H9 (cell line): ENCODE results near the gene MMD2. TPM values are rescaled to one million over a fixed set of nuclear protein-coding genes. Genes with fewer than 3 reads are reported as not detected.

ENCODE experiments used
- DNase-seq: peaks from one replicate; pipeline ENCODE4 v3.0.0-alpha.2; 2017
- H2AFZ ChIP-seq: one replicate; pipeline ENCODE4 v1.6.1; 2013; ENCODE audit warnings: mild to moderate bottlenecking, low read length, control low read depth, moderate library complexity
- H2AK5ac ChIP-seq: 2 replicates; pipeline ENCODE4 v1.6.1; 2013; ENCODE audit warnings: low read length, control low read depth, mixed read lengths; ENCODE audit not compliant: insufficient read length
- H2BK120ac ChIP-seq: one replicate; pipeline ENCODE4 v1.6.1; 2013; ENCODE audit warnings: low read depth, mild to moderate bottlenecking, low read length, control low read depth, inconsistent platforms; ENCODE audit not compliant: poor library complexity, severe bottlenecking
- H2BK12ac ChIP-seq: 2 replicates; pipeline ENCODE4 v1.6.1; 2013; ENCODE audit warnings: low read length, control low read depth, mixed read lengths, low read depth; ENCODE audit not compliant: insufficient read length
- H2BK15ac ChIP-seq: 2 replicates; pipeline ENCODE4 v1.6.1; 2013; ENCODE audit warnings: low read depth, low read length, control low read depth
- H2BK20ac ChIP-seq: one replicate; pipeline ENCODE4 v1.6.1; 2013; ENCODE audit warnings: low read depth, mild to moderate bottlenecking, low read length, control low read depth, inconsistent platforms; ENCODE audit not compliant: poor library complexity, severe bottlenecking
- H2BK5ac ChIP-seq: 2 replicates; pipeline ENCODE4 v1.6.1; 2013; ENCODE audit warnings: low read length, control low read depth, mixed read lengths; ENCODE audit not compliant: insufficient read length
- H3K14ac ChIP-seq: 2 replicates; pipeline ENCODE4 v1.6.1; 2013; ENCODE audit warnings: low read length, control low read depth; ENCODE audit not compliant: insufficient read depth
- H3K18ac ChIP-seq: 2 replicates; pipeline ENCODE4 v1.6.1; 2013; ENCODE audit warnings: low read depth, mild to moderate bottlenecking, mixed read lengths, low read length, control low read depth; ENCODE audit not compliant: insufficient read length
- H3K23ac ChIP-seq: 2 replicates; pipeline ENCODE4 v1.6.1; 2013; ENCODE audit warnings: low read length, control low read depth, mixed read lengths, low read depth; ENCODE audit not compliant: insufficient read length
- H3K23me2 ChIP-seq: 2 replicates; pipeline ENCODE4 v1.6.1; 2013; ENCODE audit warnings: low read depth, mild to moderate bottlenecking, mixed read lengths, low read length, control low read depth; ENCODE audit not compliant: insufficient read length, poor library complexity, severe bottlenecking
- H3K27ac ChIP-seq: 2 replicates; pipeline ENCODE4 v1.5.1; 2013; ENCODE audit warnings: low read length, control low read depth, mixed read lengths, low read depth; ENCODE audit not compliant: insufficient read length
- H3K27me3 ChIP-seq: 2 replicates; pipeline ENCODE4 v1.6.1; 2013; ENCODE audit warnings: low read length, control low read depth, inconsistent platforms; ENCODE audit not compliant: insufficient read depth
- H3K4ac ChIP-seq: 2 replicates; pipeline ENCODE4 v1.6.1; 2013; ENCODE audit warnings: low read depth, mild to moderate bottlenecking, control low read depth, inconsistent platforms, low read length, moderate library complexity
- H3K4me1 ChIP-seq: 2 replicates; pipeline ENCODE4 v1.6.1; 2013; ENCODE audit warnings: low read length, control low read depth, inconsistent platforms; ENCODE audit not compliant: insufficient read depth
- H3K4me2 ChIP-seq: 2 replicates; pipeline ENCODE4 v1.6.1; 2013; ENCODE audit warnings: low read length, control low read depth, mixed read lengths; ENCODE audit not compliant: insufficient read length, insufficient read depth
- H3K56ac ChIP-seq: 2 replicates; pipeline ENCODE4 v1.6.1; 2013; ENCODE audit warnings: low read depth, mild to moderate bottlenecking, mixed read lengths, low read length, control low read depth; ENCODE audit not compliant: insufficient read length
- H3K79me1 ChIP-seq: 2 replicates; pipeline ENCODE4 v1.6.1; 2013; ENCODE audit warnings: low read depth, mild to moderate bottlenecking, moderate library complexity, low read length, control low read depth, inconsistent platforms; ENCODE audit not compliant: insufficient read depth, poor library complexity, severe bottlenecking
- H3K79me2 ChIP-seq: 2 replicates; pipeline ENCODE4 v1.6.1; 2013; ENCODE audit warnings: low read length, control low read depth, inconsistent platforms; ENCODE audit not compliant: insufficient read depth
- H3K9ac ChIP-seq: 2 replicates; pipeline ENCODE4 v1.6.1; 2013; ENCODE audit warnings: low read length, control low read depth, mixed read lengths; ENCODE audit not compliant: insufficient read length; ENCODE audit errors: extremely low read depth
- H3K9me3 ChIP-seq: one replicate; pipeline ENCODE4 v1.6.1; 2013; ENCODE audit warnings: low read depth, low read length, inconsistent platforms; ENCODE audit not compliant: control insufficient read depth
- H3T11ph ChIP-seq: one replicate; pipeline ENCODE4 v1.6.1; 2013; ENCODE audit warnings: mild to moderate bottlenecking, low read length, control low read depth, inconsistent platforms
- H4K20me1 ChIP-seq: one replicate; pipeline ENCODE4 v1.6.1; 2013; ENCODE audit not compliant: control insufficient read depth, insufficient read length, insufficient read depth
- H4K5ac ChIP-seq: 2 replicates; pipeline ENCODE4 v1.6.1; 2013; ENCODE audit warnings: low read depth, mild to moderate bottlenecking, mixed read lengths, low read length, control low read depth; ENCODE audit not compliant: insufficient read length
- H4K8ac ChIP-seq: replicated peaks from 2 replicates; pipeline ENCODE4 v1.6.1; 2013; ENCODE audit warnings: low read length, control low read depth, mixed read lengths, low read depth; ENCODE audit not compliant: insufficient read length
- H4K91ac ChIP-seq: 2 replicates; pipeline ENCODE4 v1.6.1; 2013; ENCODE audit warnings: low read depth, mild to moderate bottlenecking, moderate library complexity, mixed read lengths, low read length, control low read depth; ENCODE audit not compliant: insufficient read length
- H3K27ac Mint-ChIP-seq, 3 experiments: 2 replicates in 2 of 3; 3 replicates in 1 of 3; pipeline ENCODE4 v1.8.0; 2020 to 2021; ENCODE audit warnings: mixed read lengths in 3 of 3, mild to moderate bottlenecking in 1 of 3, moderate library complexity in 1 of 3
- H3K27me3 Mint-ChIP-seq: 2 replicates; pipeline ENCODE4 v1.8.0; 2021; ENCODE audit warnings: low read depth, mild to moderate bottlenecking, moderate library complexity, mixed read lengths
- H3K36me3 Mint-ChIP-seq, 3 experiments: 2 replicates in 2 of 3; 3 replicates in 1 of 3; pipeline ENCODE4 v1.8.0; 2020 to 2021; ENCODE audit warnings: low read depth in 3 of 3, mixed read lengths in 3 of 3; ENCODE audit not compliant: insufficient read depth in 1 of 3
- H3K4me1 Mint-ChIP-seq, 2 experiments: 2 replicates each; pipeline ENCODE4 v1.8.0; 2020; ENCODE audit warnings: mixed read lengths in 2 of 2
- H3K4me3 Mint-ChIP-seq, 2 experiments: 2 replicates in 1 of 2; 3 replicates in 1 of 2; pipeline ENCODE4 v1.8.0; 2020 to 2021; ENCODE audit warnings: mild to moderate bottlenecking in 2 of 2, mixed read lengths in 2 of 2, moderate library complexity in 1 of 2
- H3K9me3 Mint-ChIP-seq, 2 experiments: 2 replicates in 1 of 2; 3 replicates in 1 of 2; pipeline ENCODE4 v1.8.0; 2020; ENCODE audit warnings: mild to moderate bottlenecking in 2 of 2, mixed read lengths in 2 of 2, moderate library complexity in 1 of 2
- CTCF ChIP-seq: fragments of 200-600 bp; sonication (generic); conservative IDR thresholded peaks from 3 replicates; pipeline ENCODE4 v1.8.0; 2021; ENCODE audit warnings: antibody characterized with exemption, mild to moderate bottlenecking
- WGBS: extraction: QIAGEN DNeasy Blood & Tissue Kit; methylation state at CpG from one replicate; pipeline ENCODE4 v1.1.7; 2013; ENCODE audit warnings: missing lambda C conversion rate, low lambda C conversion rate, mixed read lengths; ENCODE audit not compliant: insufficient read length; ENCODE audit errors: extremely low coverage; 5-methylcytosine and 5-hydroxymethylcytosine counted together
- total RNA-seq: library from RNA; stranded (reverse); gene quantifications from 2 replicates; pipeline ENCODE4 v1.2.1, GENCODE V29; 2021

Gene MMD2
- total RNA-seq, 1 experiment from 2014 or later, result 0.20 TPM

GRCh38 chr7:4889682-4890081 lies 69.3 kb downstream of the MMD2 start:
- Histone ChIP-seq H3T11ph (no peak overlapping the region), H3K4ac (no peak overlapping the region), H4K91ac (no peak overlapping the region), H3K79me2 (no peaks in the 10 kb centered on the region), H3K56ac (no peak overlapping the region), H2AK5ac (no peak overlapping the region), H3K27me3 (no peaks in the 10 kb centered on the region), H3K4me1 (no peaks in the 10 kb centered on the region; the same call in 1 of the 2 replicates), H4K20me1 (no peaks in the 10 kb centered on the region), H2BK120ac (no peak overlapping the region), H4K8ac (no peak overlapping the region), H2BK5ac (no peak overlapping the region), H3K79me1 (no peaks in the 10 kb centered on the region), H3K9me3 (no peaks in the 10 kb centered on the region), H3K9ac (no peak overlapping the region), H3K23me2 (no peaks in the 10 kb centered on the region), H2BK20ac (no peak overlapping the region), H3K18ac (no peak overlapping the region), H3K4me2 (no peak overlapping the region), H2BK12ac (no peak overlapping the region), H2BK15ac (no peak overlapping the region), H3K14ac (no peak overlapping the region), H4K5ac (no peak overlapping the region), H3K23ac (no peak overlapping the region), H2AFZ (no peak overlapping the region), H3K27ac (no peak overlapping the region)
- Mint-ChIP-seq H3K27ac (no peak overlapping the region), H3K4me1 (peaks cover 8 to 10% of the 10 kb centered on the region in 2 experiments; a peak in 3 of 4 replicates), H3K9me3 (peaks cover 5 to 8% of the 10 kb centered on the region in 2 experiments; a peak in 2 of 5 replicates), H3K36me3 (peaks cover 0 to 6% (median 3%) of the 10 kb centered on the region in 3 experiments; a peak in 4 of 7 replicates), H3K4me3 (no peak overlapping the region), H3K27me3 (peaks cover 8% of the 10 kb centered on the region)
- no CpG with 5 or more reads among the region's 1 CpG for WGBS
- no peak for DNase-seq
- TF ChIP-seq CTCF, result no peak
